Panc1 (cell line): Measurements from ENCODE around the gene OR9A4.

Source experiments
- TCF7L2 ChIP-seq: IDR thresholded peaks from 2 replicates; pipeline ENCODE4 v1.6.1; 2011; ENCODE audit warnings: mild to moderate bottlenecking, low read depth, low read length, inconsistent platforms
- TF ChIP-seq, protein P1 (sequence below): fragments of 450-650 bp; IDR thresholded peaks from 2 replicates; pipeline ENCODE4 v1.5.1; 2017; ENCODE audit warnings: mild to moderate bottlenecking

DNA sequence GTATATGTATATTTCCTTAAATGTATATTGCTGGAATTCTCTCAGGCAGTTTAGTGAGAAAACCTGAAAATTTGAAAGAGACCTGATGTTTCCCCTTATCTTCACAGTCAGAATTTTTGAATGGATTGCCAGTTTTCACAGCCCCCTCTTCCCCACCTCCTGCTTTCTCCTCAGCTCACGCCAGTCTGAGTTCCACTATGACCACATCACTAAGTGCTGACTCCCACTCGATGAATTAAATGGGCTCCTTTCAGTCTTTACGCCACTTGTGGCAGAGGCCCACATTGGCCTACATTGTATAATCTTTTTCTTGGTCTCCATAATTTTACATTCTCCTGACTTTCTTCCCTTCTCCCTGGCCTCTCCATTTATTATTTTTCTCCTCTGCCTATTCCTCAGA is 33.7 kb downstream of the OR9A4 start:
- TF ChIP-seq, protein P1, sequence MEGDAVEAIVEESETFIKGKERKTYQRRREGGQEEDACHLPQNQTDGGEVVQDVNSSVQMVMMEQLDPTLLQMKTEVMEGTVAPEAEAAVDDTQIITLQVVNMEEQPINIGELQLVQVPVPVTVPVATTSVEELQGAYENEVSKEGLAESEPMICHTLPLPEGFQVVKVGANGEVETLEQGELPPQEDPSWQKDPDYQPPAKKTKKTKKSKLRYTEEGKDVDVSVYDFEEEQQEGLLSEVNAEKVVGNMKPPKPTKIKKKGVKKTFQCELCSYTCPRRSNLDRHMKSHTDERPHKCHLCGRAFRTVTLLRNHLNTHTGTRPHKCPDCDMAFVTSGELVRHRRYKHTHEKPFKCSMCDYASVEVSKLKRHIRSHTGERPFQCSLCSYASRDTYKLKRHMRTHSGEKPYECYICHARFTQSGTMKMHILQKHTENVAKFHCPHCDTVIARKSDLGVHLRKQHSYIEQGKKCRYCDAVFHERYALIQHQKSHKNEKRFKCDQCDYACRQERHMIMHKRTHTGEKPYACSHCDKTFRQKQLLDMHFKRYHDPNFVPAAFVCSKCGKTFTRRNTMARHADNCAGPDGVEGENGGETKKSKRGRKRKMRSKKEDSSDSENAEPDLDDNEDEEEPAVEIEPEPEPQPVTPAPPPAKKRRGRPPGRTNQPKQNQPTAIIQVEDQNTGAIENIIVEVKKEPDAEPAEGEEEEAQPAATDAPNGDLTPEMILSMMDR: no peak
- TF ChIP-seq TCF7L2: no peak
